ENCODE data around the gene DNM3. TPM values are rescaled to one million over a fixed set of nuclear protein-coding genes. Genes with fewer than 3 reads are reported as not detected.

The DNM3 gene
- total RNA-seq, 6 donors from 2014 or later: 7.1 to 30.4 (median 10.3) TPM

DNA sequence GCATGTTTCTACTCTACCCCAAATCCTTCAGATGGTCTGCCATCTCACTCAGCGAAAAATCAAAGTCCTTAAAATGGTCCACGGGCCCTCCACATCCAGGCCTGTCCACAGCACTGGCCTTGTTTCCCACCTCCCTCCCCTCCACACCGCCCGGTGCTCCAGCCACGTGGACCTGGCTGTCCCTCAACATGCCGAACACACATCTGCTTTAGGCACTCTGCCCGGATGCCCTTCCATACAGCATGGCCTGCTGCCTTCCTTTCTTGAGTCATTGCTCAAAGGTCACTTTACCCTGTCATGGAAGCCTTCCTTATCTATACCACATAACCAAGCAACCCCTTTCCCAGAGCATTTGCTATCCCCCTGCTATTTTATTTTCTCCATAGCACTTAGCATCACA lies 143.0 kb downstream of the DNM3 start:
- Histone ChIP-seq H3K4me1 (peaks cover 0 to 3% (median 0%) of the 10 kb centered on the region in 4 donors), H3K4me3 (no peak overlapping the region), H3K27me3 (no peaks in the 10 kb centered on the region), H3K27ac (no peak overlapping the region), H3K9me3 (no peaks in the 10 kb centered on the region), H3K36me3 (no peaks in the 10 kb centered on the region)
- ATAC-seq (ENCODE audit: low FRiP score in 2 of 2) (peak; percentile 37 to 45), DNase-seq (peak in 1 of 2 donors; percentile 38)
- TF ChIP-seq, protein P1, sequence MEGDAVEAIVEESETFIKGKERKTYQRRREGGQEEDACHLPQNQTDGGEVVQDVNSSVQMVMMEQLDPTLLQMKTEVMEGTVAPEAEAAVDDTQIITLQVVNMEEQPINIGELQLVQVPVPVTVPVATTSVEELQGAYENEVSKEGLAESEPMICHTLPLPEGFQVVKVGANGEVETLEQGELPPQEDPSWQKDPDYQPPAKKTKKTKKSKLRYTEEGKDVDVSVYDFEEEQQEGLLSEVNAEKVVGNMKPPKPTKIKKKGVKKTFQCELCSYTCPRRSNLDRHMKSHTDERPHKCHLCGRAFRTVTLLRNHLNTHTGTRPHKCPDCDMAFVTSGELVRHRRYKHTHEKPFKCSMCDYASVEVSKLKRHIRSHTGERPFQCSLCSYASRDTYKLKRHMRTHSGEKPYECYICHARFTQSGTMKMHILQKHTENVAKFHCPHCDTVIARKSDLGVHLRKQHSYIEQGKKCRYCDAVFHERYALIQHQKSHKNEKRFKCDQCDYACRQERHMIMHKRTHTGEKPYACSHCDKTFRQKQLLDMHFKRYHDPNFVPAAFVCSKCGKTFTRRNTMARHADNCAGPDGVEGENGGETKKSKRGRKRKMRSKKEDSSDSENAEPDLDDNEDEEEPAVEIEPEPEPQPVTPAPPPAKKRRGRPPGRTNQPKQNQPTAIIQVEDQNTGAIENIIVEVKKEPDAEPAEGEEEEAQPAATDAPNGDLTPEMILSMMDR (IDR thresholded peaks at IDR 0.05): no peak
- TF ChIP-seq EP300 (IDR thresholded peaks at IDR 0.05): no peak
- TF ChIP-seq POLR2A (IDR thresholded peaks at IDR 0.05): no peak
- no peak for TF ChIP-seq POLR2AphosphoS5 (IDR thresholded peaks at IDR 0.05)
- WGBS, 2 donors: 71 to 77% methylated on average over 7 of the region's 7 CpGs

DNA sequence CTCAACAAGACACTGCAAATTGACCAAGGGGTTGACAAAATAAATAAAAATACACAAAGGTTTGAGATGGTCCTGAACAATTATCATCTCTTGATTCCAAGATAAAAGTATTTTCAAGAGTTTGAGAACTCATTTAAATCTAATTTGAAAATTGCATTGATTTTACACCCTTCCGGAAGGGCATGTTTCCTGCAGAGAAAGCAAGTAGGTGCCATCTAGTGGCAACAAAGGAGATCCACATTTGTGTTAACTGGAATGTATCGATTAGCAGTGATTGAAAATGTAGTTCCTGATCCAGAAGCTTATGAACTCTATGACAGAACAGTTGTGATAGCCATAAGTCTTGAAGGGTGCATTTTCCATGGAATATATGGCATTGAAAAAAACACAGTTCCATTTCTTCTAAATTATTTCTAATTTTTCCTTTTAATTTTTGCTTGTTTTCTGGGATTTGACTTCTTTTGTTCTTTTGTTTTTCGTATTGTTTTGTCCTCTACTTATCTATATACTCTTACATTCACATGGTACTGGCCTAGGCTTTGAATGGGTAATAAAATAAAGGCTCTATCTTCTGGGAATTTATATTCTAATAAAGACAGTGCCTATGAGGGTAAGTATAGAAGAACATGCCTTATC lies 143.7 kb downstream of the DNM3 start:
- ATAC-seq (ENCODE audit: low FRiP score in 2 of 2): peak in 1 of 2 donors; percentile 80

DNA sequence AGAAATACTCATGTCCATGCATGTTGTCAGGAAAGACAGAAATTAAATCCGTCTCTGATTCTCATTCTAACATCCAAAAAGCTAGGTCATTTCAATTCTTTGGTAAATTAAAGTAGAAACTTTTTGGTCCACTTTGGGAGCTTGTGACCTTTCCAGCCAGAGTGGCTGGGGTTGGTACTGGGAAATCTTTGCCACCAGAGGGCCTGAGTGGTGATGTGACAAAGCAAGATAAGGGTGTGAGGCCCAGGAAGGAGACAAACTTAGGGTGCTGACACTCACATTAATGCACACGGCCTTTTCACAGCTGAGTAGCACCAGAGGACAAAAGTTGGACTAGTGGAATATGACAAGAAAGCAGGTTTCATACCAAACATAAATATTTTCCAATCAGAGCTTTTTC lies 144.3 kb downstream of the DNM3 start:
- no peaks in the 10 kb centered on the region for H3K9me3 ChIP-seq
- no peak overlapping the region for H3K27ac ChIP-seq
- no peaks in the 10 kb centered on the region for H3K36me3 ChIP-seq
- DNase-seq: no peak
- H3K27me3 ChIP-seq: no peaks in the 10 kb centered on the region
- TF ChIP-seq, protein P1 (IDR thresholded peaks at IDR 0.05): peak in 1 of 6 experiments; percentile 13
- no peak for TF ChIP-seq POLR2A (IDR thresholded peaks at IDR 0.05)
- TF ChIP-seq POLR2AphosphoS5 (IDR thresholded peaks at IDR 0.05): no peak
- H3K4me1 ChIP-seq: peaks cover 0 to 3% (median 0%) of the 10 kb centered on the region in 4 donors
- WGBS, 2 donors: 64 to 67% methylated on average over 2 of the region's 2 CpGs
- no peak for ATAC-seq (ENCODE audit: low FRiP score in 2 of 2)
- no peak overlapping the region for H3K4me3 ChIP-seq

More for the DNA sequence above, 143.7 kb downstream of the DNM3 start:
- WGBS, 2 donors: 22 to 31% methylated on average over 3 of the region's 3 CpGs
- Histone ChIP-seq H3K27me3 (no peaks in the 10 kb centered on the region), H3K4me3 (no peak overlapping the region), H3K36me3 (no peaks in the 10 kb centered on the region), H3K4me1 (peaks cover 0 to 3% (median 0%) of the 10 kb centered on the region in 4 donors), H3K27ac (no peak overlapping the region), H3K9me3 (no peaks in the 10 kb centered on the region)
- TF ChIP-seq POLR2A (IDR thresholded peaks at IDR 0.05): no peak
- TF ChIP-seq, protein P1 (IDR thresholded peaks at IDR 0.05): peak; percentile 46 to 78 (median 67)
- no peak for DNase-seq

DNA sequence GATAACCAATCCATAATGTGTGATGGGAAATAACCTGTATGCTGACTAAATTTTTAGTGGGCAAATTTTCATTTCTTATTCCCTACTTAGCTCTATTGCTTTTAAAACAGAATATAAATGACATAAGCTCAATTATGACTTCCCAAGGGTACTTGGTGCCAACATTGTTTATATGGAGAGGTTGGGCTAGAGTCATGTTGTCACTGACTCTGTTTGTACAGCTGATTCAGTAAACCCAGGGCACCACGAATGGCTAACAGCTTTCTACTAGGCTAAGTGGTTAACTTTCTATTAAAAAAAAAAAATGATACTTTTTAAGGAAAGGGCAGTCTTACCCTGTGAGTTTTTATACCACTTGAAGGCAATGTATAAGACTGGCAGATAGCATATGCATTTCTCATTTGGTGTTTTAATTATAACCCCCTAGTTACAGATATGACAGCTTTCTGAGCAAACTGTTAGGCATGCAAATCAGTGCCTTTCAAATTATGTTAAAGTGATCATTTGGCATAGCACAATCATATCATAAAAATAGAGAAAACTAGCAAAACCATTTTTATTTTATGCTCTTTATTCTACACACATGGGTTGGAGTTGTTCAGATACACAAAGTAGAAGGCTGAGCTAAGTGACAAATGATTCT lies 147.1 kb downstream of the DNM3 start:
- ATAC-seq (ENCODE audit: low FRiP score in 2 of 2) (no peak), DNase-seq (no peak)
- 35 to 64% methylated on average over 1 of the region's 1 CpG for WGBS, 2 donors
- no peak for TF ChIP-seq POLR2A (IDR thresholded peaks at IDR 0.05)
- TF ChIP-seq POLR2AphosphoS5 (IDR thresholded peaks at IDR 0.05): no peak
- no peak for TF ChIP-seq EP300 (IDR thresholded peaks at IDR 0.05)
- TF ChIP-seq, protein P1 (IDR thresholded peaks at IDR 0.05): no peak
- Histone ChIP-seq H3K27ac (no peak overlapping the region), H3K4me3 (no peak overlapping the region), H3K9me3 (no peaks in the 10 kb centered on the region), H3K36me3 (no peaks in the 10 kb centered on the region), H3K4me1 (peaks cover 0 to 3% (median 0%) of the 10 kb centered on the region in 4 donors), H3K27me3 (no peaks in the 10 kb centered on the region)

DNA sequence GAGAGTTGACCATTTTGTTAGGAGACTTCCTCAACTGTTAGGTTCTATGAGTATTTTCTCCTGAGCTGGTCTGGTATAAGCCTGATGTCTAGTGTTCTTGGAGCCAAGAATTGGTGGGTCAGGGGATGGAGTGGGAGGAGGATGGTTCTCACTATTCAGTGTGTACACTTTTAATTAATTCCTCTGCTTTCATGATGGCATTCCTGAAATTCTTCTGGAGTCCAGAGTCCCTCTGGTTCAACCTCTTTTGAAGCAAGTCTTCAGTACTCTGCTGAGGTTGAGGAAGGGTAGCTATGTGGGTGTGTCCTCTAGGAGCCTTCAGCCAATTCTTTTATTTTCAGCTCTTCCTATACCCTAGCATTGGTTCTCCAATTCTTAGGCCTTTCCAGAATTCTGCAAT lies 149.1 kb downstream of the DNM3 start:
- Histone ChIP-seq H3K27ac (no peak overlapping the region), H3K36me3 (no peaks in the 10 kb centered on the region), H3K4me1 (no peaks in the 10 kb centered on the region), H3K9me3 (no peaks in the 10 kb centered on the region), H3K4me3 (no peak overlapping the region), H3K27me3 (no peaks in the 10 kb centered on the region)
- no peak for ATAC-seq (ENCODE audit: low FRiP score in 2 of 2)
- no peak for DNase-seq
- TF ChIP-seq POLR2AphosphoS5 (IDR thresholded peaks at IDR 0.05) (no peak), POLR2A (IDR thresholded peaks at IDR 0.05) (no peak), EP300 (IDR thresholded peaks at IDR 0.05) (no peak)
- TF ChIP-seq, protein P1 (IDR thresholded peaks at IDR 0.05): no peak
